Superior temporal gyrus (tissue), 1 donor: Measurements from ENCODE around the gene RIC1.
"Not testable (repeated sequence)": the region's sequence is repeated elsewhere in the genome, so short reads cannot be mapped to it uniquely, and the experiment has no call there.

ENCODE experiments used
- DNase-seq: peaks from one replicate; pipeline ENCODE4 v3.0.0-alpha.2; 2016; ENCODE audit errors: extremely low spot score

RIC1 gene

DNA sequence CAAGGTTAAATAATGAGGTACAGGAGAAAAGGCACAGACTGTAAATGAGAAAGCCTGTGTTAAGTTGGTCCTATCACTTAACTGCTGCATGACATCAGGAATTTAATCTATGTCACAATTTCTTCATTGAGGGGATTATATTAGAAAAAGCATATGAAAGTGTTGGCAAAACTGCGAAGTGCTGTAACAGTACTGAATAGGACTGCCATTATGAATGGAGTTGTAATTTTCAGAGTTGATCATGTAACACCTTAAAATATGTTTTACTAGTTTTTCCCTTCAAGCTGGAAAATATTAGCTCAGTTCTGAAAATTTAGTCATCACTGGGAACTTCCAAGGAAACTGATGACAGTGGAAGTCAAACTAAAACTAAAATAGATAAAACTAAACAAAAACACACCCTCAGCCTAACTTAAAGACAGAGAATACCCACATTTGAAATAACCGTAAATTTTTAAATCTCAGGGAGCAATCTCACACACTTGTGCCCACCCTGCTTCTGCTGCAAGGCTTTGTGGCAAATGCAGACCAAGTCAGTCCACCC is 158.9 kb downstream of the RIC1 start:
- DNase-seq: no peak

DNA sequence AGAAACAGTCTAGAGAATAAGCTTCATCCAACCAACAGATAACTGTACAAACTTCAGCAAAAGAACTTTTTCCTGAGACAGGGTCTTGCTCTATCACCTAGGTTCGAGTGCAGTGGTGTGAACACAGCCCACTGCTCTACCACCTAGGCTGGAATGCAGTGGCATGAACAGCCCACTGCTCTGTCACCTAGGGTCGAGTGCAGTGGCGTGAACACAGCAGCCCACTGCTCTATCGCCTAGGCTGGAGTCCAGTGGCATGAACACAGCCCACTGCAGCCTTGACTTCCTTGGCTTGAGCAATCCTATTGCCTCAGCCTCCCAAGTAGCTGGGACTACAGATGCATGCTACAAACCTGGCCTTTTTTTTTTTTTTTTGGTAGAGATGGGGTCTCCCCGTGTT is 160.6 kb downstream of the RIC1 start:
- DNase-seq: no peak

GRCh38 chr9:5790923-5791322 is 162.0 kb downstream of the RIC1 start:
- DNase-seq: no peak

GRCh38 chr9:5791870-5792269 is 163.0 kb downstream of the RIC1 start:
- no peak for DNase-seq

GRCh38 chr9:5793812-5794211 is 164.9 kb downstream of the RIC1 start:
- no peak for DNase-seq

DNA sequence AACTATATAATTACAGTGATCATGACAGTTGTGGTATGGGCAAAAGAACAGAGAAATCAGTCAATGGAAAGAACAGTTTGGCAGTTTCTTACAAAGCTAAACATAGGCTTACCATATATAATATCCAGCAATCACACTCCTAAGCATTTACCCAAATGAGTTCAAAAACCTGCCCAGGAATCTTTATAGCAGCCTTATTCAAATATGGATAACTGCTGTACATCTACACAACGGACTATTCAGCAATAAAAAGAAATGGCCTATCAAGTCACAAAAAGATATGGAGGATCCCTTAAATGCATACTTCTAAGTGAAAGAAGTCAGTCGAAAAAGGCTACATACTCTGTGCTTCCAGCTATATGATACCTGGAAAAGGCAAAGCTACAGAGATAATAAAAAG is 167.4 kb downstream of the RIC1 start:
- DNase-seq: no peak

- DNase-seq: no peak
These were observed 169.7 kb downstream of the RIC1 start for GRCh38 chr9:5798581-5798980.

DNA sequence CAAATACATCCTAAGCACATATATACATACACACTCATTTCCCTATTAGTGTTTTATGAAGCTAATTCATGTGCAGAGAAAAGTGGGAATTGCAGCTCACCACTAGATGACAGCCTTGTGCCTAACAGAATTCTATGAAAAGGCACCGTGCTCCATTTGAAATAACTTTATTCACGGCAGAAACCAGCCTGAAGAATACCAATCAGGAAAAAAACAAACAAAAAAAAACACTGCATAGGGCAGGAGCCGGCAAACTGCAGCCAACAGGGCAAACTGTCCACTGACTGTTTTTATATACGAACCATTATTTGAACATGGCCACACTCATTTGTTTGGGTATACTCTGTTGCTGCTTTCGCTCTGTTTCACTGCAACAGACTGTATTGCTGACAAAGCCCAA is 170.4 kb downstream of the RIC1 start:
- DNase-seq: peak; percentile 91

- DNase-seq: not testable (repeated sequence)
These were observed 171.5 kb downstream of the RIC1 start for GRCh38 chr9:5800378-5800777.

DNA sequence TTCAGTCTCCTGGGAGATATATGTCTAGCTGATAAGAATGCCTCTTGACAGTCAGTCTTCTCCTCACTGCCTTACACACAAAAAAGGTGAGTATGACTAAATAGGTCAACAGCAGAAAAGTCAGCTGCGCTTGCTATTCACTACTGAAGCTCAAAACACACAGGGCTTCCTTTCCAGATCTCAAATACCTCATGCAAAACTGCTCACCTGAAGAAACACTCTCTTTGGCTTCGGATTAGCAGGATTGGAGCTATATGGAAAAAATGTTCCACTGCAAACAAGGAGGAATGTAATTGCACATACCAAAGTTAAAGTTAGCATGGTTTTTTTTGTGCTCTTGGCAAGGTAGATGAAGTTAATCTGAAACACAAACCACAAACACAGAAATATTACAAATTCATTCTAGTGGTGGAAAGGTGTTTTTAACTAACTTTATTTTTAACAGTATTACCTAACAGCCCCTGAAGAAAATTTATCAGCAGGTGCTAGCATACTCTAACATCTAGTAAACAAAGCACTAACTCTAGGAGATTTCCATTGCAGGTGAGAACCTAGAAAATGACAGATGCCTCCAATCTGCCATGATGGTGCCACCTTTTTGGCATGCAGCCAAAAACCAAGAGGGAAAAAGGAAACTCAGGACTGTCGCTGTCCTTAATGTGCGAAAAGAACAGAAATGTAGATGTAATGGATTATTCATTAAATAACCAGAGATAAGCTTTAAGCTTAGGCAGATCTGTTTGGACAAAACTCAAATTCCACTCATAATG is 172.2 kb downstream of the RIC1 start:
- no peak for DNase-seq

- no peak for DNase-seq
These were observed 172.8 kb downstream of the RIC1 start for GRCh38 chr9:5801739-5802113.

- no peak for DNase-seq
These were observed 176.6 kb downstream of the RIC1 start for GRCh38 chr9:5805478-5805877.

GRCh38 chr9:5811751-5812150 is 182.8 kb downstream of the RIC1 start:
- DNase-seq: no peak

- DNase-seq: no peak
These were observed 184.9 kb downstream of the RIC1 start for GRCh38 chr9:5813824-5814223.

DNA sequence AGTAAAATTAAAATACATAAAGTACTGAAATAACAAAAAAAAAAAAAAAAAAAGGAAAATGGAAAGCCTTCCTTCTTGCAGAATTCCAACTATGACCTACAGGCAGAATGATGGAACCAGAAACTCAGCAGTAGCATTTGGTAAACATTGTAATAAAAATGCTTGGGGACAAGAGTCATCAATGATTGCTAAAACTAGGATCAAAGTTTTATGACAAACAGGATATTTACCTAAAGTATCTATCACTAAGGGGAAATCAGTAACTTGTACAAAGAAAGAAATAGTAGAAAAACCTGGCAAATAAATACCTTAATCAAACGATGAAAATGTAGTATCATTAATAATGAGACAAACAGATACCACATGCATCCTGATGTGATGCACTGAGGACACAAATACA is 186.6 kb downstream of the RIC1 start:
- DNase-seq: no peak

DNA sequence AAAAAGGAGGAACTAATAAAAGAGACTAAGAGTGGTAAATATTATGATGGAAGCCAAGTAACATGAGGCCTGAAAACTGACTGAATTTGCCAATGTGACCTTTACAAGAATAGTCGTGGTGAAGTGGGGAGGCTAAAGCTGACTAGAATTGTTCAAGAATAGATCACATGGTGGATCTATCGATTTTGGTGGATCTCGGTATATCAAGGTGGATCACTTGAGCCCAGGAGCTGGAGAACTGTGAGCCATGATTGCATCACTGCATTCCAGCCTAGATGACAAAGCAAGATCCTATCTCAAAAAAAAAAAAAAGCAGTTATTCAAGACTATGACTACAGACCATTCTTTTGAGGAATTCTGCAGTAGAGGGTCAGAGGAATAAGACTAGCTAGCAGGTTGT is 189.0 kb downstream of the RIC1 start:
- no peak for DNase-seq

DNA sequence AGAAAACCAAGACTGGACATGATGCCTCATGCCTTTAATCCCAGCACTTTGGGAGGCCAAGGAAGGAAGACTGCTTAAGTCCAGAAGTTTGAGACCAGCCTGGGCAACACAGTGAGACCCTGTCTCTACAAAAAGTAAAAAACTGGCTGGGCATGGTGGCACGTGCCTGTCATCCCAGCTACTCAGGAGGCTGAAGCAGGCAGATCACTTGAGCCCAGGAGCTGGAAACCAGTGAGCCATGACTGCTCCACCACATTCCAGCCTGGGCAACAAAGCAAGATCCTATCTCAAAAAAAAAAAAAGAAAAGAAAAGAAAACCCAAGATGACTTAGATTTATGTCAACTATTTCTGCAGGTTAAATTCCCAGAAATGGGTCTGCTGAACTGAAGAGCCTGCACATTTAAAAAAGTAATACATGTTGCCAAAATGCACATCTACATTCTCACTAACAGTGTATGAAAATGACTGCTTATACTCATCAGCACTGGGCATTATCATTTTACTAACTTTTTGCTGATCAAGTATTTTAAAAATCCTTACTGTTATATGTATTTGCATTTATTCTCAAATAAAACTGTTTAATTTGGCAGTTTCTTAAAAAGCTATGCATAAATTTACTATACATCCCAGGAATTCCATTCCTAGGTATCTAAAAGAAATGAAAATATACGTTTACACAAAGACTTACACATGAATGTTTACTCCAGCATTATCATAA is 189.7 kb downstream of the RIC1 start:
- DNase-seq: no peak

DNA sequence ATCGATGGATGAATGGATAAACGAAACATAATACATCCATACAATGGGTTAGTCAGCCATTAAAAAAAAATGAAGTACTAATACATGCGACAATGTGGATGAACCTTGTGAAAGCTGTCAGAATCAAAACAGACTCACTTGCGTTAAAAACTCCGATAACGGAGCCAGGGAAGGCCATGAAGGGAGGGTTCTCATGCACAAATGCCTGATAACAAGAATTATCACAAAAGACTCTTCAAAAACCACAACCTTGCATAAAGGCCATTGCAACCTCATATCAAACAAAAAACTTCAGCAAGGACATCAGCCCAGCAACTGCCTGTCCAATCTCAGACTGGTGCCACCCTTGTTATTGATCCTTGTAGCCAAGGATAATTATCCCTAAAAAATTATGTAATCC is 190.3 kb downstream of the RIC1 start:
- no peak for DNase-seq

DNA sequence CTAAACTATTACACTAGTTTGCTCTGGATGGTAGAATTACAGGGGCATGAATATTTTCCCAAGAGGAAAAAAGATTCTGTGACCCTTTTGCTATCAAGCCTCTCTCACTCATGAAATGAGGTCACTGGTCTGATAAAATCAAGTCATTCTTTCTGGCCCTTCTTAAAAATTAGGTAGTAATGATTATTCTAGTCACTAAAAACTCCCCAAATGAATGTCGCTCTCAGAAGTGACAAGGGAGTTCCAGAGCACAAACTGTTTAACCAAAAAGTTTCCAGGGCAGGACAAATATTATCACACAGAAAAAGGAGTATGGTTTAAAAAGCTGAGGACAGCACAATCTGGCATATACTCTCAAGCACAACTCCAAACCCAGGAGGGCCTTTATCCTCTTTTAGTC is 191.5 kb downstream of the RIC1 start:
- DNase-seq: no peak

DNA sequence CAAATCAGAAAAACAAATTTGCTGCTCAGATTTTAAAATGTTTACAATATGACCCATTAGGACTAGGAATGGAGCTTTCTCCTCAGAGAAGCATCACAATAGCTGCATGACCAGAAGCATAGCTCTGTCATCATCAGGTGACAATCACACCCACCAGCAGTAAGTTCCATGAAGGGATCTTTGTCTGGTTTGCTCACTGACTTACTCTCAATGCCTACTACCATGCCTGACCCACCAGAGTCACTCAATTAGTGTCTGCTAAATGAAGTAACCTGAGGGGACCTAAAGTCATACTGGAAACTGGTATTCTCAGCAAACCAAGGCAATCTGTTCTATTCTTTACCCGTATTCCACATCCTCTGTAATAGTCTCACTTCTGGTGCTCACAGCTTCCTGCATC is 196.3 kb downstream of the RIC1 start:
- peak; percentile 73 for DNase-seq
